Lower leg skin (tissue), 3 donors: ENCODE measurements around the gene NGEF.

Experiments
- CTCF ChIP-seq, 3 donors: fragments of 450-650 bp; IDR thresholded peaks; one replicate each; pipeline ENCODE4 v1.5.1; 2016; ENCODE audit warnings: antibody characterized with exemption in 3 of 3, mild to moderate bottlenecking in 3 of 3, moderate library complexity in 2 of 3
- POLR2A ChIP-seq, 2 donors: fragments of 450-650 bp; IDR thresholded peaks; one replicate each; pipeline ENCODE4 v1.6.1; 2016 to 2017; ENCODE audit warnings: antibody characterized with exemption in 2 of 2, mild to moderate bottlenecking in 1 of 2, moderate library complexity in 1 of 2

- TF ChIP-seq CTCF (IDR thresholded peaks at IDR 0.05), result no peak
- no peak for TF ChIP-seq POLR2A (IDR thresholded peaks at IDR 0.05)
These were observed 9.1 kb downstream of the NGEF start for GRCh38 chr2:233003658-233004555.
